Measurements from ENCODE around the gene ADGRE1. TPM values are rescaled to one million over a fixed set of nuclear protein-coding genes. Genes with fewer than 3 reads are reported as not detected.

Gene ADGRE1
- total and polyA plus RNA-seq, 2 of the 4 experiments (the other 2 are of a cell fraction) = not detected

- in situ Hi-C loops (cut with MboI; ENCODE audit: low sequenced_read_pairs) (no loop called here), dilution Hi-C loops (cut with HindIII; ENCODE audit: low sequenced_read_pairs, unreplicated experiment) (no loop called here), intact Hi-C loops (cut with micrococcal nuclease) (no loop called here)
- ATAC-seq (ENCODE audit: low read depth) (no peak), DNase-seq (no peak)
- Histone ChIP-seq H3K9me1 (ENCODE audit: insufficient read depth, low read length) (no peaks in the 10 kb centered on the region), H2AK9ac (replicated peaks; ENCODE audit: low read depth, low read length, poor library complexity) (no peak overlapping the region), H3K4ac (ENCODE audit: low read depth, low read length) (no peak overlapping the region), H4K8ac (ENCODE audit: low read depth in 2 of 2, low read length in 2 of 2) (no peak overlapping the region), H2BK15ac (ENCODE audit: low read depth, low read length) (no peak overlapping the region), H3K4me2 (ENCODE audit: low read depth, low read length) (no peak overlapping the region), H2BK120ac (ENCODE audit: low read depth, low read length) (no peak overlapping the region), H2AK5ac (ENCODE audit: low read depth, low read length) (no peak overlapping the region), H3K4me3 (ENCODE audit: insufficient read depth, low read depth, low read length) (no peak overlapping the region), H3K79me1 (ENCODE audit: low read depth in 1 of 2, low read length in 2 of 2) (no peaks in the 10 kb centered on the region), H3K56ac (ENCODE audit: extremely low read depth, insufficient read depth, low read length) (no peak overlapping the region), H3K23ac (ENCODE audit: low read depth, low read length) (no peak overlapping the region), H3K14ac (replicated peaks; ENCODE audit: low read depth, low read length) (no peak overlapping the region), H4K5ac (ENCODE audit: low read depth, low read length) (no peak overlapping the region), H3K4me1 (ENCODE audit: control insufficient read depth, insufficient read depth, low read length) (no peaks in the 10 kb centered on the region), H4K91ac (ENCODE audit: insufficient read depth, low read depth, low read length) (no peak overlapping the region), H3K18ac (ENCODE audit: low read depth, low read length) (no peak overlapping the region), H2BK20ac (ENCODE audit: low read depth, low read length) (no peak overlapping the region), H2BK5ac (ENCODE audit: low read depth, low read length, poor library complexity, severe bottlenecking) (no peak overlapping the region), H3K9ac (ENCODE audit: low read depth, low read length) (no peak overlapping the region), H3K27ac (ENCODE audit: insufficient read depth, low read length) (no peak overlapping the region), H3K27me3 (ENCODE audit: control insufficient read depth, insufficient read depth, low read length) (no peaks in the 10 kb centered on the region), H2AFZ (replicated peaks; ENCODE audit: low read length, poor library complexity) (no peak overlapping the region), H4K20me1 (ENCODE audit: insufficient read depth, low read length) (no peaks in the 10 kb centered on the region), H3K36me3 (ENCODE audit: control insufficient read depth, insufficient read depth, low read length) (no peaks in the 10 kb centered on the region), H3K9me3 (ENCODE audit: control insufficient read depth, insufficient read depth, low read length) (peaks cover 10% of the 10 kb centered on the region; the same call in 1 of the 2 replicates)
- no TSS peak for BruUV-seq (replicated peaks)
- WGBS, 2 experiments (ENCODE audit: extremely low coverage in 2 of 2, insufficient read length in 1 of 2) = 43% methylated on average over 1 of the region's 9 CpGs; no CpG with 5 or more reads in 1 of the 2 experiments
- POLR2A ChIA-PET (ENCODE audit: unreplicated experiment) = no interaction called here
- CTCF ChIA-PET = no interaction called here
- TF ChIP-seq CTCF (conservative IDR thresholded peaks at IDR 0.05; ENCODE audit: low read depth, low read length) = no peak
- no peak for TF ChIP-seq BHLHE40 (IDR thresholded peaks at IDR 0.05; ENCODE audit: low read depth, low read length)
- no peak for TF ChIP-seq SMC3 (IDR thresholded peaks at IDR 0.05; ENCODE audit: low read depth, low read length)
- TF ChIP-seq POLR2A (IDR thresholded peaks at IDR 0.05; ENCODE audit: low read depth, low read length) = no peak
- no peak for TF ChIP-seq MXI1 (IDR thresholded peaks at IDR 0.05; ENCODE audit: borderline replicate concordance, low read depth, low read length)
- no peak for TF ChIP-seq RFX5 (IDR thresholded peaks at IDR 0.05; ENCODE audit: low read depth, low read length)
- no peak for TF ChIP-seq CHD1 (IDR thresholded peaks at IDR 0.05; ENCODE audit: low read depth, low read length)
- no peak for TF ChIP-seq USF2 (IDR thresholded peaks at IDR 0.05; ENCODE audit: low read depth, low read length)
- no peak for TF ChIP-seq MAZ (IDR thresholded peaks at IDR 0.05; ENCODE audit: borderline replicate concordance, low read depth, low read length)
- TF ChIP-seq RCOR1 (IDR thresholded peaks at IDR 0.05; ENCODE audit: insufficient replicate concordance, low read length) = no peak
- TF ChIP-seq ELK1 (IDR thresholded peaks at IDR 0.05; ENCODE audit: borderline replicate concordance, low read depth, low read length) = no peak
- no peak for TF ChIP-seq NFE2L2 (IDR thresholded peaks at IDR 0.05; ENCODE audit: low read depth, low read length)
- TF ChIP-seq RAD21 (IDR thresholded peaks at IDR 0.05; ENCODE audit: low read length) = no peak
Measured at GRCh38 chr19:6952956-6953355, 65.6 kb downstream of the ADGRE1 start.
